ENCODE measurements around the gene CCDC152. TPM values are rescaled to one million over a fixed set of nuclear protein-coding genes. Genes with fewer than 3 reads are reported as not detected.

The CCDC152 gene
- total RNA-seq, 1 donor from 2014 or later = not detected

DNA sequence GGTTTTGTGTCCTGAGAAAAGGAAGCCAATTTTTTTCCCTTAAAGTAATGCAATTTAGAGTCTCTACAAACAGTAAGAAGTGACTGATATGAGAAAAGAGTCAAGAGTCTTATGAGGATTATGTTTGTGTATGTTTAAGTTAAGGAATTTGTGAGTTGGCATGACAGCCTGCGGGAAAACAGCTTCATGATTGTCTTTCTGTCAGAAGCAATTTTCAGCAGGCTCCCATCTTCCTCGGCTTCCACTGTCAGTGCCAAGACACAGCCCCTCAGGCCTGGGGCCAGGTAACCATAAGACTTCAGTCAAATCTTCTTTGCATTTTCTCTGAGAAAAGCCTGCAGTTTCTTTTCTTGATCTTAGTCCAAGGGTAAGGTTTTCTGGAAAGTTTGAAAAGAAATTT lies 72.1 kb downstream of the CCDC152 start:
- Mint-ChIP-seq H3K9me3 (no peaks in the 10 kb centered on the region), H3K27ac (ENCODE audit: unreplicated experiment) (no peak overlapping the region), H3K4me3 (no peak overlapping the region), H3K4me1 (no peaks in the 10 kb centered on the region), H3K27me3 (ENCODE audit: low read depth) (no peaks in the 10 kb centered on the region), H3K36me3 (ENCODE audit: low read depth) (no peaks in the 10 kb centered on the region)
- no peak for DNase-seq (ENCODE audit: low read depth, low spot score)
- TF ChIP-seq, protein P1, sequence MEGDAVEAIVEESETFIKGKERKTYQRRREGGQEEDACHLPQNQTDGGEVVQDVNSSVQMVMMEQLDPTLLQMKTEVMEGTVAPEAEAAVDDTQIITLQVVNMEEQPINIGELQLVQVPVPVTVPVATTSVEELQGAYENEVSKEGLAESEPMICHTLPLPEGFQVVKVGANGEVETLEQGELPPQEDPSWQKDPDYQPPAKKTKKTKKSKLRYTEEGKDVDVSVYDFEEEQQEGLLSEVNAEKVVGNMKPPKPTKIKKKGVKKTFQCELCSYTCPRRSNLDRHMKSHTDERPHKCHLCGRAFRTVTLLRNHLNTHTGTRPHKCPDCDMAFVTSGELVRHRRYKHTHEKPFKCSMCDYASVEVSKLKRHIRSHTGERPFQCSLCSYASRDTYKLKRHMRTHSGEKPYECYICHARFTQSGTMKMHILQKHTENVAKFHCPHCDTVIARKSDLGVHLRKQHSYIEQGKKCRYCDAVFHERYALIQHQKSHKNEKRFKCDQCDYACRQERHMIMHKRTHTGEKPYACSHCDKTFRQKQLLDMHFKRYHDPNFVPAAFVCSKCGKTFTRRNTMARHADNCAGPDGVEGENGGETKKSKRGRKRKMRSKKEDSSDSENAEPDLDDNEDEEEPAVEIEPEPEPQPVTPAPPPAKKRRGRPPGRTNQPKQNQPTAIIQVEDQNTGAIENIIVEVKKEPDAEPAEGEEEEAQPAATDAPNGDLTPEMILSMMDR (conservative IDR thresholded peaks at IDR 0.05) = no peak

DNA sequence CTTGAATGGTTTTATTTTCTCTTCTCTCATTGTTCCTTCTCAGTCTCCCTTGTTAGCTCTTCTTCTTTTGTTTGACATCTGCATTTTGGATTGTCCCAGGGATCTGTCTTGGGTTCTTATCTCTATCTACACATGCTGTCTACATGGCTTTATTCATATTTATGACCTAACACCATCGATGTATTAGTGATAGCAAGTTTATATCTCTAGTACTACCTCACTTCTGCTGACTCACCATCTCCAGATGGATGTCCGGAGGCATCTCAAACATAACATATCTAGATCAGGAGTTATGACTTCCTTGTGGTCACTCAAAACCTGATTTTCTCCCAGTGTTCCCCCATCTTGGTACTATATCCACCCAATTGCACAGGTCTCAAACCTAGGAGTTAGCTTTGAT lies 74.3 kb downstream of the CCDC152 start:
- Mint-ChIP-seq H3K4me1 (no peaks in the 10 kb centered on the region), H3K27ac (ENCODE audit: unreplicated experiment) (no peak overlapping the region), H3K4me3 (no peak overlapping the region), H3K9me3 (peaks cover 3% of the 10 kb centered on the region), H3K36me3 (ENCODE audit: low read depth) (no peaks in the 10 kb centered on the region), H3K27me3 (ENCODE audit: low read depth) (no peaks in the 10 kb centered on the region)
- DNase-seq (ENCODE audit: low read depth, low spot score) = no peak
- TF ChIP-seq, protein P1 (conservative IDR thresholded peaks at IDR 0.05) = no peak

DNA sequence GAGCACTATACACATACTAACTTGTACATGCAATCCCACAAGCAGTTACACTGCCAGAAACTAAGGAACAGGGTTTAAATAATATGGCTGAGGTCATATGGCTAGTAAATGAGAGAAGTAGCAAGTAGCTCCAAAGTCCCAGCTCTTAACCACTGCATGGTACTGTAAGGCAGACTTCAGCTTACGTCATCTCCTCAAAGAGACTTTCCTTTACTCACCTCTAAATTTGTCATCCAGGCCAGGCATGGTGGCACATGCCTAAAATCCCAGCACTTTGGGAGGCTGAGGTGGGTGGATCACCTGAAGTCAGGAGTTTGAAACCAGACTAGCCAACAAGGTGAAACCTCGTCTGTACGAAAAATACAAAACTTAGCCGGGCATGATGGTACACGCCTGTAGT lies 75.4 kb downstream of the CCDC152 start:
- Mint-ChIP-seq H3K36me3 (ENCODE audit: low read depth) (no peaks in the 10 kb centered on the region), H3K27ac (ENCODE audit: unreplicated experiment) (no peak overlapping the region), H3K4me1 (no peaks in the 10 kb centered on the region), H3K4me3 (no peak overlapping the region), H3K9me3 (peaks cover 3% of the 10 kb centered on the region), H3K27me3 (ENCODE audit: low read depth) (no peaks in the 10 kb centered on the region)
- no peak for DNase-seq (ENCODE audit: low read depth, low spot score)
- TF ChIP-seq, protein P1 (conservative IDR thresholded peaks at IDR 0.05) = no peak

DNA sequence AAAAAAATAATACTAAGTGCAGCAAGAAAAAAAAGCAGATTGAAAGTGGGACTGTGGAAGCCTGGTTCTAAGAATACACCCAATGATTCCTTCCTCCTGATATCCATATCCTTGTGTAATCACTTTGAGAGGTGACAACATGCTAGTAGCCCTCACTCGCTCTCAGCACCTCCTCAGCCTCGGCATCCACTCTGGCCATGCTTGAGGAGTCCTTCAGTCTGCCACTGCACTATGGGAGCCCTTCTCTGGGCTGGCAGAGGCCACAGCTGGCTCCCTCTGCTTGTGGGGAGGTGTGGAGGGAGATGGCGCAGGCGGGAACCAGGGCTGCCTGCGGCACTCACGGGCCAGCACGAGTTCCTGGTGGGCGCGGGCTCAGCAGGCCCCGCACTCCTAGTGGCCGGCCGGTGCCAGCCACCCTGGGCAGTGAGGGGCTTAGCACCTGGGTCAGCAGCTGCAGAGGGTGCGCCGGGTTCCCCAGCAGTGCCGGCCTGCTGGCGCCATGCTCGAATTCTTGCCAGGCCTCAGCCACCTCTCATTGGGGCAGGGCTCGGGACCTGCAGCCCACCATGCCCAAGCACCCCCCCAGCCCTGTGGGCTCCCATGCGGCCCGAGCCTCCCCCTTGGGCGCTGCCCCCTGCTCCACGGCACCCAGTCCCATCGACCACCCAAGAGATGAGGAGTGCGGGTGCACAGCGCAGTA lies 79.6 kb downstream of the CCDC152 start:
- Mint-ChIP-seq H3K27me3 (ENCODE audit: low read depth) (no peaks in the 10 kb centered on the region), H3K4me3 (no peak overlapping the region), H3K36me3 (ENCODE audit: low read depth) (no peaks in the 10 kb centered on the region), H3K4me1 (no peaks in the 10 kb centered on the region), H3K27ac (ENCODE audit: unreplicated experiment) (no peak overlapping the region), H3K9me3 (peaks cover 3% of the 10 kb centered on the region)
- DNase-seq (ENCODE audit: low read depth, low spot score) = no peak
- TF ChIP-seq, protein P1 (conservative IDR thresholded peaks at IDR 0.05) = no peak

DNA sequence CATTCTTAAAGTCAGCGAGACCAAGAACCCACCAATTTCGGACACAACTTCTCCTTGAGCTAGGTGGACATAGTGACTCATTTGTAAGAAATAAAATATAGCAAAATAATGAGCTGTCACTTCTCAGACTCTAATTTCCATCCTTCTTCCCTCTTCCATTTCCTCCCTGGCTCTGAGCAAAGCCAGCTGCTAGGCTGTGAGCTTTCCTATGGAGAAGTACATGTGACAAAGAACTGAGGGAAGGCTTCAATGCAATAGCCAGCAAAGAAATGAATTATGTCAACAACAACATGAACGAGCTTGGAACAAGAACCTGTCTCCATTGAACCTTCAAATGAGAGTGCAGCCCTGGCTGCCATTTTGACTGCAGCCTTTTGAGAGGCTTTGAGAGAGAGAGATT lies 81.0 kb downstream of the CCDC152 start:
- Mint-ChIP-seq H3K27ac (ENCODE audit: unreplicated experiment) (no peak overlapping the region), H3K4me1 (no peaks in the 10 kb centered on the region), H3K4me3 (no peak overlapping the region)

More for the DNA sequence above, 81.0 kb downstream of the CCDC152 start:
- H3K9me3 Mint-ChIP-seq = peaks cover 3% of the 10 kb centered on the region
- TF ChIP-seq, protein P1 (conservative IDR thresholded peaks at IDR 0.05) = no peak
- no peaks in the 10 kb centered on the region for H3K27me3 Mint-ChIP-seq (ENCODE audit: low read depth)
- H3K36me3 Mint-ChIP-seq (ENCODE audit: low read depth) = no peaks in the 10 kb centered on the region
- no peak for DNase-seq (ENCODE audit: low read depth, low spot score)

All from neural crest cell (in vitro differentiated cells).